22Rv1 (cell line): ENCODE data around the gene SPSB1.
"Not testable (repeated sequence)": the region's sequence is repeated elsewhere in the genome, so short reads cannot be mapped to it uniquely, and the experiment has no call there.

Source experiments
- H3K27ac ChIP-seq: fragments of 450-650 bp; 2 replicates; pipeline ENCODE4 v1.5.1; 2017
- ZFX ChIP-seq: fragments of 450-650 bp; IDR thresholded peaks from 2 replicates; pipeline ENCODE4 v1.6.1; 2017; ENCODE audit warnings: antibody characterized with exemption, borderline replicate concordance
- TF ChIP-seq, protein P1 (sequence below): fragments of 450-650 bp; IDR thresholded peaks from 2 replicates; pipeline ENCODE4 v1.5.1; 2017; ENCODE audit warnings: mild to moderate bottlenecking

The SPSB1 gene

GRCh38 chr1:9380711-9381110, 88.0 kb downstream of the SPSB1 start:
- TF ChIP-seq ZFX: no peak
- TF ChIP-seq, protein P1, sequence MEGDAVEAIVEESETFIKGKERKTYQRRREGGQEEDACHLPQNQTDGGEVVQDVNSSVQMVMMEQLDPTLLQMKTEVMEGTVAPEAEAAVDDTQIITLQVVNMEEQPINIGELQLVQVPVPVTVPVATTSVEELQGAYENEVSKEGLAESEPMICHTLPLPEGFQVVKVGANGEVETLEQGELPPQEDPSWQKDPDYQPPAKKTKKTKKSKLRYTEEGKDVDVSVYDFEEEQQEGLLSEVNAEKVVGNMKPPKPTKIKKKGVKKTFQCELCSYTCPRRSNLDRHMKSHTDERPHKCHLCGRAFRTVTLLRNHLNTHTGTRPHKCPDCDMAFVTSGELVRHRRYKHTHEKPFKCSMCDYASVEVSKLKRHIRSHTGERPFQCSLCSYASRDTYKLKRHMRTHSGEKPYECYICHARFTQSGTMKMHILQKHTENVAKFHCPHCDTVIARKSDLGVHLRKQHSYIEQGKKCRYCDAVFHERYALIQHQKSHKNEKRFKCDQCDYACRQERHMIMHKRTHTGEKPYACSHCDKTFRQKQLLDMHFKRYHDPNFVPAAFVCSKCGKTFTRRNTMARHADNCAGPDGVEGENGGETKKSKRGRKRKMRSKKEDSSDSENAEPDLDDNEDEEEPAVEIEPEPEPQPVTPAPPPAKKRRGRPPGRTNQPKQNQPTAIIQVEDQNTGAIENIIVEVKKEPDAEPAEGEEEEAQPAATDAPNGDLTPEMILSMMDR: no peak
- H3K27ac ChIP-seq: no peak overlapping the region

DNA sequence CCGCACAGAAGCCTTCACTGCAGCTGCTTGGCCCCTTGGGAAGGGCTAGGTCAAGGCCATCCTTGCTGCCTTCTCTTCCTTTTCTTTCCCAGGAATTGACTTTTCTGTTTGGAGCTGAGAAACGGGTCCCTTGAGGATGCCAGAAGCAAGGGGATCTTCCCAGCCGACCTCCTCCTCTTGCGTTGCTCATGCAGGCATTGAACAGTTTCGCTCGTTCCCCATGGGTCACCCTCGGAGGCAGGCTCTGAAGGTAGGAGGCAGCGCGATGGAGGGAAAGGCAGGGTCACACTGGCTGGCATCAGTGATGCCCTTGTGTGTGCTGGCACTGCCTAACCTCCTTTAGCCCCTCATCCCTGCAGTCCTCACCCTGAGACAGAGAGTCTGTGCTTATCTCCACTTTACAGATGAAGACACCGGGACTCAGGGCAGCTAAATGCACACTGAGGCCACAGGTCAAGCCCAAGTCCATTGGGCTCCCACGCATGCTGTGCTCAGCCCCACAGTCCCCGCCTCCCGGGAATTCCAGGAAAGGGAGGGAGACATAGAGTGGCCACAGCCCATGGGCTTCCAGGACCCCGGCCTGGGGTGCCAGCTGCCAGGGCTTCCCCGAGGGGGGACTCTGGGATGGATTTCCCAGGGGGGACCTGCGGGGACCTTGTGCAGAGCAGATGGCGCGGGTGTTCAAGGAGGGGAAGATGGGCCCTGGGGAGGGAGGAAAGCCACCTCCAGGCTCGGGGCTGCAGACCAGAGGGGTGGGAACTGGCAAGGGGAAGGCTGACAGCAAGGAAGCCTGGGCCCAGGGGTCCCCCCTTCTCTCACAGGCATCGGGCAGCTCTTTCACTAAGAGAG, 90.2 kb downstream of the SPSB1 start:
- H3K27ac ChIP-seq: no peak overlapping the region
- TF ChIP-seq, protein P1: no peak
- TF ChIP-seq ZFX: no peak

- TF ChIP-seq ZFX: no peak
- TF ChIP-seq, protein P1: no peak
Observed at GRCh38 chr1:9384128-9384527, 91.4 kb downstream of the SPSB1 start.

DNA sequence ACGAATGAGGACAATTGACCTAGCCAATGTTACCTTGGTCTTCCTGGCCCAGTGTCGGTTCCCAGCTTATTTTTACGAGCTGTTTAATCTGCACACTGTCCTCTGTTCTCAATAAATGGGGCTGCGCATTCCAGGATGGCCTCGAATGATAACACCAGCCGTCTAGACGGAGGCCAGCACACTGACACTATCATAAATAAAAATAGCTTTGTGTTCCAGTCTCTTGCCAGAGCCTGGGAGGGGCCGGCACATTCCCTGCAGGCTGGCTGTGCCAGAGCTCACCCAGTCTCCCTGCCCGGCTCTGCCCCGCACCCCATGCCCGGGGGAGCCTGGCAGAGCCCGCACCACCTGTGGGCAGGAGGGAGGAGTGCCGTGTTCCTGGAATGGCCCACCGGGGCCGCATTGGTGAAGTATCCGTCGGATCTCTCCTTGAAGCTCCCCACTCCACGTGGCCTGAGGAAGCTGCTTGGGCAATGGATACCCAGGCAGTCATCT, 92.1 kb downstream of the SPSB1 start:
- TF ChIP-seq, protein P1: no peak
- TF ChIP-seq ZFX: no peak
- no peak overlapping the region for H3K27ac ChIP-seq

More at GRCh38 chr1:9384128-9384527, 91.4 kb downstream of the SPSB1 start:
- H3K27ac ChIP-seq: no peak overlapping the region

DNA sequence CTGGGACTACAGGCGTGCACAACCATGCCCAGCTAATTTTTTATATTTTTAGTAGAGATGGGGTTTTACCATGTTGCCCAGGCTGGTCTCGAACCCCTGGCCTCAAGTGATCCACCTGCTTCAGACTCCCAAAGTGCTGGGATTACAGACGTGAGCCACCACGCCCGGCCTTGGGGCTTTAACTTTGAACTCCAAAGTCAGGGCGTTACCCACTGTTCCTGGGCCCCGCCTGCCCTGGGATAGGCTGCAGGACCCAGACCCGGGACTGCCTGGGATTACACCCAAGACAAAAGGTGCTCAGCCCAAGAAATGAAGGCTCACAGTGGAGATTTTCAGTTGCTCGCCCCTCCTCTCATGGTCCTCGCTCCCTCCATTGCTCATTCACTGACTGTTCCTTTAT, 92.7 kb downstream of the SPSB1 start:
- H3K27ac ChIP-seq: not testable (repeated sequence)

- TF ChIP-seq ZFX: no peak
- TF ChIP-seq, protein P1: no peak
- H3K27ac ChIP-seq: no peak overlapping the region
Observed at GRCh38 chr1:9385801-9386573, 93.3 kb downstream of the SPSB1 start.

DNA sequence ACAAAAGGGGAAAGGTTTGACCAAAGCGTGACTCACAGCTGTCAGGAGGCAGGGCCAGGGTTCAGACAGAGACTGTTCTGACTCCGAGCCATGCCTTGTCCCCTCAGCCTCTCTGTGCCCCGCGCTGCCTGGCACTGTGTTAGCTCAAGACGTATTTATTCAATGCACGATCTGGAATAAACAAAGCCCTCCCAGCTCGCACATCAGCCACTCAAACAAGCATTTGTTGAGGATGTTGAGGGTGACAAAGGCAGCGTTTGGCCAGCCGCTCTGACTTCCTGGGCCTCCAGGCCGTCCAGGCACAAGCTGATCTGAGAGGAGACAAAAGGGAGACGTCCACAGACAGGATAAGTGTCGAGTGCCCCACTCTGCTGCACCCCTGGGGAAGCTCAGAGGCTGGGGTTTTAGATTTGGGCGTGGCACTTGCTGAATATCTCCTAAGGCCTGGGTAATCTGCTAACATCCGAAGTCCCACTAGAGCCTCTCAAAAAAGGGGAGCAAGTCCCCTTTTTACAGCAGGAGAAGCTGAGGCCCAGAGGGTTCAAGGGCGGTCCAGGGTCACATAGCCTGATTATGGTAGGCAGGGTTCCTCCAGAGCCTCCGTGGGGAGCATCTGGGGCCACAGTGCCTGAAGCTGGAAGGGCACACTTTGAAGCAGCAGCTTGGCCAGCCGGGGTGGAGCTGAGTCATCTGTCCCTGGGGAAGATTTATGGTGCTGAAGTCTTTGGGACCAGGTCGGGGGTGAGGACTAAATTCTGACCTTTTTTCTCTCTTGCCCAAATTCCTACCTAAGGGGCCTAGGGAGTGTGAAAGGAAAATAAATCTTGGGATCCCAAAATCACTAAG, 95.9 kb downstream of the SPSB1 start:
- TF ChIP-seq, protein P1: no peak
- no peak for TF ChIP-seq ZFX
- no peak overlapping the region for H3K27ac ChIP-seq
